ENCODE measurements around the gene RAB6B.
A peak's percentile ranks its signal among the peaks of the same experiment; 100 is the strongest.

RAB6B gene

GRCh38 chr3:133855772-133856171 is 39.9 kb downstream of the RAB6B start:
- no peaks in the 10 kb centered on the region for H3K9me3 ChIP-seq
- no peak overlapping the region for H3K4me3 ChIP-seq
- H3K36me3 ChIP-seq, result no peaks in the 10 kb centered on the region
- no peak overlapping the region for H3K27ac ChIP-seq
- intact Hi-C loops (cut with DNase I; ENCODE audit: low total_unique reads), result no loop called here
- H3K4me1 ChIP-seq, result peaks cover 0 to 37% (median 16%) of the 10 kb centered on the region in 4 donors
- no peak for DNase-seq
- no peaks in the 10 kb centered on the region for H3K27me3 ChIP-seq
- no peak for TF ChIP-seq CTCF (IDR thresholded peaks at IDR 0.05)

GRCh38 chr3:133855002-133855370 is 40.7 kb downstream of the RAB6B start:
- H3K9me3 ChIP-seq, result no peaks in the 10 kb centered on the region
- no peaks in the 10 kb centered on the region for H3K36me3 ChIP-seq
- no peaks in the 10 kb centered on the region for H3K27me3 ChIP-seq
- intact Hi-C loops (cut with DNase I; ENCODE audit: low total_unique reads), result no loop called here
- no peak for TF ChIP-seq CTCF (IDR thresholded peaks at IDR 0.05)
- DNase-seq, result peak in 1 of 2 donors; percentile 6
- H3K4me3 ChIP-seq, result no peak overlapping the region
- H3K27ac ChIP-seq, result no peak overlapping the region
- peaks cover 0 to 37% (median 16%) of the 10 kb centered on the region in 4 donors for H3K4me1 ChIP-seq

- H3K4me3 ChIP-seq, result no peak overlapping the region
- no peaks in the 10 kb centered on the region for H3K36me3 ChIP-seq
- no peaks in the 10 kb centered on the region for H3K9me3 ChIP-seq
- no peak for TF ChIP-seq CTCF (IDR thresholded peaks at IDR 0.05)
- peaks cover 0 to 37% (median 16%) of the 10 kb centered on the region in 4 donors for H3K4me1 ChIP-seq
- no peak for DNase-seq
- H3K27ac ChIP-seq, result no peak overlapping the region
- no peaks in the 10 kb centered on the region for H3K27me3 ChIP-seq
- intact Hi-C loops (cut with DNase I; ENCODE audit: low total_unique reads), result no loop called here
Observed at GRCh38 chr3:133854264-133855001, 41.2 kb downstream of the RAB6B start.

GRCh38 chr3:133853925-133854227 is 41.8 kb downstream of the RAB6B start:
- Histone ChIP-seq H3K9me3 (no peaks in the 10 kb centered on the region), H3K27me3 (no peaks in the 10 kb centered on the region), H3K36me3 (no peaks in the 10 kb centered on the region), H3K4me1 (peaks cover 0 to 37% (median 16%) of the 10 kb centered on the region in 4 donors), H3K4me3 (no peak overlapping the region), H3K27ac (no peak overlapping the region)
- no peak for DNase-seq
- TF ChIP-seq CTCF (IDR thresholded peaks at IDR 0.05), result no peak
- intact Hi-C loops (cut with DNase I; ENCODE audit: low total_unique reads), result no loop called here

- Histone ChIP-seq H3K27ac (no peak overlapping the region), H3K4me1 (peaks cover 0 to 37% (median 16%) of the 10 kb centered on the region in 4 donors), H3K4me3 (no peak overlapping the region), H3K27me3 (no peaks in the 10 kb centered on the region), H3K9me3 (no peaks in the 10 kb centered on the region), H3K36me3 (no peaks in the 10 kb centered on the region)
- DNase-seq, result no peak
- no peak for TF ChIP-seq CTCF (IDR thresholded peaks at IDR 0.05)
- intact Hi-C loops (cut with DNase I; ENCODE audit: low total_unique reads), result no loop called here
Observed at GRCh38 chr3:133853063-133853924, 42.4 kb downstream of the RAB6B start.
